Fibroblast of lung (primary cell): ENCODE results near the gene UBE2D2.

ENCODE experiments used
- CTCF ChIP-seq, 2 donors: IDR thresholded peaks in 1 of 2; conservative IDR thresholded peaks in 1 of 2; 1 replicate in 1 of 2; 2 replicates in 1 of 2; pipeline ENCODE4 v1.5.1; 2011 to 2012; ENCODE audit warnings: low read length in 2 of 2, control low read depth in 1 of 2, inconsistent platforms in 1 of 2, low read depth in 1 of 2, mild to moderate bottlenecking in 1 of 2
- EZH2 ChIP-seq: IDR thresholded peaks from 2 replicates; pipeline ENCODE4 v1.5.1; 2012; ENCODE audit warnings: low read length, control low read depth, mild to moderate bottlenecking; ENCODE audit errors: missing control alignments

GRCh38 chr5:139524940-139525585, 36.1 kb upstream of the UBE2D2 start:
- TF ChIP-seq CTCF (conservative IDR thresholded peaks at IDR 0.05 in 1 of 2, IDR thresholded peaks at IDR 0.05 in 1 of 2; ENCODE audit: low read depth in 1 of 2, low read length in 2 of 2) (no peak), EZH2 (no peak)
